ENCODE data around the gene ZSCAN4.

The ZSCAN4 gene

GRCh38 chr19:57668635-57669034 is at the start of gene ZSCAN4:
Gene ZSCAN4, plus strand, starts transcription at chr19:57668935. Its CDS starts 7,211 bp downstream, at chr19:57676146.
- DNase-seq (ENCODE audit: low spot score) (no peak), FAIRE-seq (no peak)

GRCh38 chr19:57620673-57621348 is 47.9 kb upstream of the ZSCAN4 start:
- DNase-seq (ENCODE audit: low spot score) (no peak), FAIRE-seq (no peak)

DNA sequence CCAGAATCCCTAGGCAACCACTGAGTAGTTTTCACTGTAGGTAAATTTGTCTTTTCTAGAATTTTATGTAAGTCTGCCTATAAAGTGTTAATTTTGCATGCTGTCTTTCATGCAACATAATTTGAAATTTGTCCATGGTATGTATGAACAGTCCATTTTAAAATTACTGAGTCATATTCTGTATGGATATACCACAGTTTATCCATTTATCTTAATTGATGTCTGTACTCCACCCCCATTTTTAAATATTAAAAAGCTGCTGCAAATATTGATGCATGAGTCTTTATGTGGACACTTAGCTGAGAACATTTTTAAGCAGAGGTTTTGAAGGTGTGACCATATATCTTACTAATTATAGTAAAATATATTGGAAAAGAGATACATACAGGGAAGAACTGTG is 45.6 kb upstream of the ZSCAN4 start:
- FAIRE-seq (no peak), DNase-seq (ENCODE audit: low spot score) (no peak)

- peak; percentile 94 for DNase-seq (ENCODE audit: low spot score)
- peak; percentile 44 for FAIRE-seq
Measured at GRCh38 chr19:57632987-57633831, 35.5 kb upstream of the ZSCAN4 start, which contains the start of gene ZNF211. Gene ZNF211, plus strand, starts transcription at chr19:57633168. Its CDS starts 179 bp downstream, at chr19:57633347.

DNA sequence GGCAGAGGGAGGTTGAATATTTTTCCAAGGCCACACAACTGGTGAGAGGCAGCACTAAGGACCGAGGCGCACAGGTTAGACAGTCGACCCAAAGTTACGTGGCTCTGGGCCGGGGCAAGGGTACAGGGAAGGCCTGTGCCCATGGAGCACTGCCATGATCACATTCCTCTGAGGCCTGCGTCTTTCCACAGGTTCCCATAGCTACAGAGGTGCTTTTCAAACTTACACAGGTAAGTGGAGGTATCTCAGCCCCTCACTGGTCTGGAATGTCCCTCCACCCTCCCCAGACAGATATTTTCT is 35.0 kb upstream of the ZSCAN4 start:
- no peak for FAIRE-seq
- no peak for DNase-seq (ENCODE audit: low spot score)

- FAIRE-seq: no peak
- DNase-seq (ENCODE audit: low spot score): no peak
Measured at GRCh38 chr19:57637379-57637778, 31.4 kb upstream of the ZSCAN4 start.

DNA sequence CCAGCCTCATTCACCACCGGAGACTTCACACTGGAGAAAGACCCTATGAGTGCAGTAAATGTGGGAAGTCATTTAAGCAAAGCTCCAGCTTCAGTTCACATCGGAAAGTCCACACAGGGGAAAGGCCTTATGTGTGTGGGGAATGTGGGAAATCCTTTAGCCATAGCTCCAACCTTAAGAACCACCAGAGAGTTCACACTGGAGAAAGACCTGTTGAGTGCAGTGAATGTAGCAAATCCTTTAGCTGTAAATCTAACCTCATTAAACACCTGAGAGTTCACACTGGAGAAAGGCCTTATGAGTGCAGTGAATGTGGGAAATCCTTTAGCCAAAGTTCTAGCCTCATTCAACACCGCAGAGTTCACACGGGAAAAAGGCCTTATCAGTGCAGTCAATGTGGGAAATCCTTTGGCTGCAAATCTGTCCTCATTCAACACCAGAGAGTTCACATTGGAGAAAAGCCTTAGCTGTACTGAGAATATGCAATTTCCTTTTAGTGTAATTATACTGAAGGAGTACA is 27.0 kb upstream of the ZSCAN4 start:
- no peak for FAIRE-seq
- no peak for DNase-seq (ENCODE audit: low spot score)

- no peak for FAIRE-seq
Measured at GRCh38 chr19:57642396-57643046, 26.2 kb upstream of the ZSCAN4 start.

GRCh38 chr19:57643734-57644133 is 25.0 kb upstream of the ZSCAN4 start:
- no peak for DNase-seq (ENCODE audit: low spot score)
- FAIRE-seq: no peak

More at GRCh38 chr19:57642396-57643046, 26.2 kb upstream of the ZSCAN4 start:
- DNase-seq (ENCODE audit: low spot score): no peak

GRCh38 chr19:57648331-57649003 is 20.3 kb upstream of the ZSCAN4 start:
- FAIRE-seq (no peak), DNase-seq (ENCODE audit: low spot score) (no peak)

DNA sequence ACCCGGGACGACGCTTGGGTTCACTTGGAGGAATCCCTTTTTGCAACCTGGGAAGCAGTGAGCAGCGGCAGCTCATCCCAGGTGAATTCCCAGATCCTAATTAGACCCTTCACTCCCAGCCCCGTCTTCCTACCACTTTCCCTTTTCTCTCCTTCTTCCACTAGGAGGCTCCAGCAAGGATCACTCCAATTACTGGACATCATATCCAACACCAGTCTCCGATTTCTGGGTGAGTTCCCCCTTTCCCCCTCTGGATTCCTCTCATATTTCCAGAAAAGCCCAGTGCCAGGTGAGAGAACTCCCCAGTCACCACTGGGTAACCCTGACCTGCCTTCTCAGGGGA is 17.1 kb upstream of the ZSCAN4 start:
- DNase-seq (ENCODE audit: low spot score): no peak
- no peak for FAIRE-seq

DNA sequence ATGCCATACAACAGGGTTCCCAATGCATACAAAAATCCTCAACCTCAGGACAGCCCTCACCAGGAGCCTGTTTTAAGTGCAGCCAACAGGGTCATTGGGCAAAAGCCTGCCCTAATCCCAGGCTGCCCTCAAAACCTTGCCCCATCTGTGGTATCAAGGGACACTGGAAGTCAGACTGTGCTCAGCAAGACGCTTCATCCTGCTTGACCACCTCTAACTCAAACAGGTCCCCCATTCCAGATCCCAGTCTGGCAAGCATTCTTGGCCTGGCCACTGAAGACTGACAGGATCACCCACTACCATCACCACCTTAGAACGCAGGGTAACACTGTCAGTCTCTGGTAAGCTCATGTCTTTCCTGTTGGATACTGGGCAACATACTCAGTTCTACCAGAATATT is 15.0 kb upstream of the ZSCAN4 start:
- DNase-seq (ENCODE audit: low spot score) (no peak), FAIRE-seq (no peak)

DNA sequence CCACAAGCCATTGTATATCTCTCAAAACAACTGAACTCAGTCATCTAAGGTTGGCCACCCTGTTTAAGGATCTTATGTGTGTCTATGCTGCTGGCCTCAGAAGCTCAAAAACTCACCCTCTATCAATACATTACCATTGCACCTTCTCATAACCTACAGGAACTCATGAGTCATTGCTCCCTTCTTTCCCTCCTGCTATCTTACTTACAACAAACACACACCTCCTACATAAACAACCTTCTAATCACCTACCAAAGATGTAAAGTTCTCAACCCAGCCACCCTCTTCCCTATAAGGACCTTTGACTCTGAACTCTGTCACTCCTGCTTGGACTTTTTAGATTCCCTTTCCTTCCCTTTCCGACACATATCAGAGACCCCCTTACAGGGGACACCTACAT is 13.3 kb upstream of the ZSCAN4 start:
- no peak for DNase-seq (ENCODE audit: low spot score)
- no peak for FAIRE-seq

DNA sequence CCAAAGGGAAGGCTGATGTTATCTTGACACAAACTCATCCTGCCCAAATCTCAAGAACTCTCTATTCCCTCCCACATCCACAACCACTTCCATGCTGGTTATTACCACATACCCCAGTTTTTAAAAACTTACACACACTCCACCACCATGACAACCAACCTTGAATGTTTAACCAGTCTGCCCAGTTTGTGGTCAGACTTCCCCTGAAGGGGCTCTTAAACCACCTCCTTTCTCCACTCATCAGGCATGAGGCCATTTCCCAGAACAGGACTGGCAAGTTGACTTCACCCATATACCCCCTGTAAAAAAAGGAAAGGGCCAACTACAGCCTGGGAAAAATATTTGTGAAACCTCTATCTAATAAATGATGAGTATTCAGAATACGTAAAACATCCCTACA is 12.4 kb upstream of the ZSCAN4 start:
- no peak for DNase-seq (ENCODE audit: low spot score)
- FAIRE-seq: no peak

DNA sequence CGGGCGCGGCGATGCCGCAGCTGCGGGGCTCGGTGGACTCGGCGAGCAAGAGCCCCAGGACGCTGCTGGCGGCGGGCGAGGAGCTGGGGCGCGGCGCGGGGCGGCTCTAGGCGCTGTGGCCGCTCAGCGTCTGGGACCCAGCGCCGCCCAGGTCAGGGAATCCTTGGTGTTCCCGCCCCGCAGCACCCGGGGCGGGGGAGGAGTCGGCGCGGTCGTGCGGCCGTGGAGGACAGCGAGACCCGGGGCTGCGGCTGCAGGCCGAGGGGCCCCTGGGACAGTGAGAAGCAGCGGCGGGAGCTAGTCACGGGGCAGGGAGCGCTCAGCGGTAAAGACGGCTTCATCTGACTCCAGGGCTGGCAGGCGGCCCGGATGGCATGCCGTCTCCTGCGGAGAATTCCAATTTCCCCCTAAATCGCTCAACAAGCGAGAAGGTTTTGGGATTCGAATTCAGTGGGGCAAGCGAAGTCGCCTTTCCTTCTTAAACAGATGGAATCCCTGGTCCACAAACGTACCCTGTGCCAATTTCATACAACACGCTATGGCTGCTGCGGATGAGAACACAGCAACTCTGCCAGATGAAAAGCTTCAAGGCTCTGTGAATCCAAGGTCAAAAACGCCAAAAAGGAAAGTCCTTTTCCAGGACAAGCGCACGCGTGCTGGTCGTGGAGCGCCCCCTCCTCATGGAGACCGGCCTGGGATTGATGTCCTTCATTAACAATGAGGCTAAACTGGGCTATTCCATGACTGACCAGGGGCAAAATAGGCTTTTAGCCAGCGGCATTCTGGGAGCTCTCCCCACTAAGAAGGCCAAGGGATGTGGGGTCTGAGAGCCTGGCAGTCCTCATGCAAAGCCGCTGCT is 4.2 kb upstream of the ZSCAN4 start:
- DNase-seq (ENCODE audit: low spot score) (peak; percentile 68), FAIRE-seq (no peak)

DNA sequence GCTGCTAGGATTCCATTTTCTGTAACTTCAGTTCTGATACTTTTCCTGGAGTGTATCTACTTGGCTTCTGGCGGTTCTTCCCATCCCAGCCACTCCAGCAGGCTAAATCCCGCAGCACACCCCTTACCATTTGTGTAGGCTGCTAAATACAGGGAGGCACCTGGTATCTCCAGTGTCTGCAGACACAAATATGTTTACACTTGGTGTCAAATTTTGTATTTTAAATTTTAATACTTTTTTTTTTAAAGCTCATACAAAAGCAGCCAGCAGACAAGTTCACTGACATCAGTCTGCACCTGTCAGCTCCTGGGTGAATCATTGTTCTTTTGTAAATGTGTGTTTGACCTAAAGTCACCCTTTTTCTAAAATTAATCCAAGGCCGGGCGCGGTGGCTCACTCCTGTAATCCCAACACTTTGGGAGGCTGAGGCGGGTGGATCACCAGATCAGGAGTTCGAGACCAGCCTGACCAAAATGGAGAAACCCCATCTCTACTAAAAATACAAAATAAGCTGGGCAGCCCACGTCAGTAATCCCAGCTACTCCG is 3.4 kb upstream of the ZSCAN4 start:
- FAIRE-seq (no peak), DNase-seq (ENCODE audit: low spot score) (no peak)

DNA sequence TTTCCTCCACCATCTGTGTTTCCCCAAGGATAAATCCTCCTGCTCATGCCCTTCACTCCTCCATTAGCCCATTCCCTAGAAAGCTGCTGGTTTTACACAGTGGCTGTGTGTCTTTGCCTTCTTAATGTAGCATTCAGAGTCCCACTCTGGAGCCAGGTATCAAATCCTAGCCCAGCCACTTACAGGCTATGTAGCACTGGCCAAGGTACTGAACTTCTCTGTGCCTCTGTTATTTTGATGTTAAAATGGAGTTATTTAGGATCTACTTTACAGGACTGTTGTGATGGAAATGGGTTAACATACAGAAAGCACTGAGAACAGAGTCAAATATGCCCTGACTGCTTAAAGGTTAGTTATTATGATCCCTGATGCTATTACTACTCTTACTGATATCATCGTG is 1.5 kb upstream of the ZSCAN4 start:
- DNase-seq (ENCODE audit: low spot score) (no peak), FAIRE-seq (no peak)

GRCh38 chr19:57671124-57671895 is 2.6 kb downstream of the ZSCAN4 start:
- no peak for DNase-seq (ENCODE audit: low spot score)
- FAIRE-seq: no peak

- no peak for FAIRE-seq
- no peak for DNase-seq (ENCODE audit: low spot score)
Measured at GRCh38 chr19:57672466-57672865, 3.7 kb downstream of the ZSCAN4 start.

GRCh38 chr19:57675881-57676280 is 7.1 kb downstream of the ZSCAN4 start:
- FAIRE-seq (no peak), DNase-seq (ENCODE audit: low spot score) (no peak)

Data from urothelium cell line (cell line).